ENCODE measurements around the gene UACA. TPM values are rescaled to one million over a fixed set of nuclear protein-coding genes. Genes with fewer than 3 reads are reported as not detected.

Gene UACA
- total and polyA plus RNA-seq, 9 of the 15 experiments (the other 6 are each of a cell fraction or from before 2014, with no cell fraction given), result 0.06 to 0.33 (median 0.15) TPM; not detected in 5

DNA sequence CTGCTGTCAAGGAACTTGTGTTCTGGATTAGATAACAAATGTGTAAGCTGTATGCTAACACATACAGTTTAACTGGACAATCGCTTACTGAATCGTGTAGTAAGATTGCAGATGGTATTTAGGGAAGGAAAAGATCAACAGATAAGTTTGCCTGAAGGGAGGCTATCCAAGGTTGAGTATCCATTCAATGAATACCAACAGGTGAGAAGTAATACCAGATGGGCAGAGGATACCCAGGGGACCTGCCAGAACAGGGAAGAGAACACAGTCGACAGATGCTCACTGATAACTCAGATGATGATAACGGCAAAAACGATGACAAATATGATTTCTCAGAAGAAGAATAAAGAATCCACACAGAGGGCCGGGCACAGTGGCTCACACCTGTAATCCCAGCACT lies 3.2 kb upstream of the UACA start (continued):
- TF ChIP-seq, protein P1, sequence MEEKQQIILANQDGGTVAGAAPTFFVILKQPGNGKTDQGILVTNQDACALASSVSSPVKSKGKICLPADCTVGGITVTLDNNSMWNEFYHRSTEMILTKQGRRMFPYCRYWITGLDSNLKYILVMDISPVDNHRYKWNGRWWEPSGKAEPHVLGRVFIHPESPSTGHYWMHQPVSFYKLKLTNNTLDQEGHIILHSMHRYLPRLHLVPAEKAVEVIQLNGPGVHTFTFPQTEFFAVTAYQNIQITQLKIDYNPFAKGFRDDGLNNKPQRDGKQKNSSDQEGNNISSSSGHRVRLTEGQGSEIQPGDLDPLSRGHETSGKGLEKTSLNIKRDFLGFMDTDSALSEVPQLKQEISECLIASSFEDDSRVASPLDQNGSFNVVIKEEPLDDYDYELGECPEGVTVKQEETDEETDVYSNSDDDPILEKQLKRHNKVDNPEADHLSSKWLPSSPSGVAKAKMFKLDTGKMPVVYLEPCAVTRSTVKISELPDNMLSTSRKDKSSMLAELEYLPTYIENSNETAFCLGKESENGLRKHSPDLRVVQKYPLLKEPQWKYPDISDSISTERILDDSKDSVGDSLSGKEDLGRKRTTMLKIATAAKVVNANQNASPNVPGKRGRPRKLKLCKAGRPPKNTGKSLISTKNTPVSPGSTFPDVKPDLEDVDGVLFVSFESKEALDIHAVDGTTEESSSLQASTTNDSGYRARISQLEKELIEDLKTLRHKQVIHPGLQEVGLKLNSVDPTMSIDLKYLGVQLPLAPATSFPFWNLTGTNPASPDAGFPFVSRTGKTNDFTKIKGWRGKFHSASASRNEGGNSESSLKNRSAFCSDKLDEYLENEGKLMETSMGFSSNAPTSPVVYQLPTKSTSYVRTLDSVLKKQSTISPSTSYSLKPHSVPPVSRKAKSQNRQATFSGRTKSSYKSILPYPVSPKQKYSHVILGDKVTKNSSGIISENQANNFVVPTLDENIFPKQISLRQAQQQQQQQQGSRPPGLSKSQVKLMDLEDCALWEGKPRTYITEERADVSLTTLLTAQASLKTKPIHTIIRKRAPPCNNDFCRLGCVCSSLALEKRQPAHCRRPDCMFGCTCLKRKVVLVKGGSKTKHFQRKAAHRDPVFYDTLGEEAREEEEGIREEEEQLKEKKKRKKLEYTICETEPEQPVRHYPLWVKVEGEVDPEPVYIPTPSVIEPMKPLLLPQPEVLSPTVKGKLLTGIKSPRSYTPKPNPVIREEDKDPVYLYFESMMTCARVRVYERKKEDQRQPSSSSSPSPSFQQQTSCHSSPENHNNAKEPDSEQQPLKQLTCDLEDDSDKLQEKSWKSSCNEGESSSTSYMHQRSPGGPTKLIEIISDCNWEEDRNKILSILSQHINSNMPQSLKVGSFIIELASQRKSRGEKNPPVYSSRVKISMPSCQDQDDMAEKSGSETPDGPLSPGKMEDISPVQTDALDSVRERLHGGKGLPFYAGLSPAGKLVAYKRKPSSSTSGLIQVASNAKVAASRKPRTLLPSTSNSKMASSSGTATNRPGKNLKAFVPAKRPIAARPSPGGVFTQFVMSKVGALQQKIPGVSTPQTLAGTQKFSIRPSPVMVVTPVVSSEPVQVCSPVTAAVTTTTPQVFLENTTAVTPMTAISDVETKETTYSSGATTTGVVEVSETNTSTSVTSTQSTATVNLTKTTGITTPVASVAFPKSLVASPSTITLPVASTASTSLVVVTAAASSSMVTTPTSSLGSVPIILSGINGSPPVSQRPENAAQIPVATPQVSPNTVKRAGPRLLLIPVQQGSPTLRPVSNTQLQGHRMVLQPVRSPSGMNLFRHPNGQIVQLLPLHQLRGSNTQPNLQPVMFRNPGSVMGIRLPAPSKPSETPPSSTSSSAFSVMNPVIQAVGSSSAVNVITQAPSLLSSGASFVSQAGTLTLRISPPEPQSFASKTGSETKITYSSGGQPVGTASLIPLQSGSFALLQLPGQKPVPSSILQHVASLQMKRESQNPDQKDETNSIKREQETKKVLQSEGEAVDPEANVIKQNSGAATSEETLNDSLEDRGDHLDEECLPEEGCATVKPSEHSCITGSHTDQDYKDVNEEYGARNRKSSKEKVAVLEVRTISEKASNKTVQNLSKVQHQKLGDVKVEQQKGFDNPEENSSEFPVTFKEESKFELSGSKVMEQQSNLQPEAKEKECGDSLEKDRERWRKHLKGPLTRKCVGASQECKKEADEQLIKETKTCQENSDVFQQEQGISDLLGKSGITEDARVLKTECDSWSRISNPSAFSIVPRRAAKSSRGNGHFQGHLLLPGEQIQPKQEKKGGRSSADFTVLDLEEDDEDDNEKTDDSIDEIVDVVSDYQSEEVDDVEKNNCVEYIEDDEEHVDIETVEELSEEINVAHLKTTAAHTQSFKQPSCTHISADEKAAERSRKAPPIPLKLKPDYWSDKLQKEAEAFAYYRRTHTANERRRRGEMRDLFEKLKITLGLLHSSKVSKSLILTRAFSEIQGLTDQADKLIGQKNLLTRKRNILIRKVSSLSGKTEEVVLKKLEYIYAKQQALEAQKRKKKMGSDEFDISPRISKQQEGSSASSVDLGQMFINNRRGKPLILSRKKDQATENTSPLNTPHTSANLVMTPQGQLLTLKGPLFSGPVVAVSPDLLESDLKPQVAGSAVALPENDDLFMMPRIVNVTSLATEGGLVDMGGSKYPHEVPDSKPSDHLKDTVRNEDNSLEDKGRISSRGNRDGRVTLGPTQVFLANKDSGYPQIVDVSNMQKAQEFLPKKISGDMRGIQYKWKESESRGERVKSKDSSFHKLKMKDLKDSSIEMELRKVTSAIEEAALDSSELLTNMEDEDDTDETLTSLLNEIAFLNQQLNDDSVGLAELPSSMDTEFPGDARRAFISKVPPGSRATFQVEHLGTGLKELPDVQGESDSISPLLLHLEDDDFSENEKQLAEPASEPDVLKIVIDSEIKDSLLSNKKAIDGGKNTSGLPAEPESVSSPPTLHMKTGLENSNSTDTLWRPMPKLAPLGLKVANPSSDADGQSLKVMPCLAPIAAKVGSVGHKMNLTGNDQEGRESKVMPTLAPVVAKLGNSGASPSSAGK (IDR thresholded peaks at IDR 0.05), result no peak
- TF ChIP-seq TEAD1 (CRISPR knock-in tag; IDR thresholded peaks at IDR 0.05), result no peak
- no peak for TF ChIP-seq RAD21 (CRISPR knock-in tag; conservative IDR thresholded peaks at IDR 0.05 in 1 of 2, IDR thresholded peaks at IDR 0.05 in 1 of 2)
- no peak for TF ChIP-seq HIVEP1 (CRISPR knock-in tag; IDR thresholded peaks at IDR 0.05)
- no peak for TF ChIP-seq NR1H2 (CRISPR knock-in tag; IDR thresholded peaks at IDR 0.05)
- no peak for TF ChIP-seq RBFOX2 (IDR thresholded peaks at IDR 0.05; ENCODE audit: low read depth, low read length)

All from K562 (cell line).